Glutamatergic neuron (in vitro differentiated cells): ENCODE results near the gene NANOS2. TPM values are rescaled to one million over a fixed set of nuclear protein-coding genes. Genes with fewer than 3 reads are reported as not detected.

Source experiments
- DNase-seq: peaks from one replicate; pipeline ENCODE4 v3.0.0; 2022
- H3K27ac Mint-ChIP-seq: one replicate; pipeline ENCODE4 v1.8.0; 2020; ENCODE audit warnings: mild to moderate bottlenecking, mixed read lengths, inconsistent platforms; ENCODE audit not compliant: unreplicated experiment
- H3K27me3 Mint-ChIP-seq: one replicate; pipeline ENCODE4 v1.8.0; 2020; ENCODE audit warnings: mild to moderate bottlenecking, moderate library complexity, mixed read lengths, inconsistent platforms; ENCODE audit not compliant: unreplicated experiment
- H3K36me3 Mint-ChIP-seq: one replicate; pipeline ENCODE4 v1.8.0; 2020; ENCODE audit warnings: mild to moderate bottlenecking, mixed read lengths, inconsistent platforms; ENCODE audit not compliant: unreplicated experiment
- H3K4me1 Mint-ChIP-seq: one replicate; pipeline ENCODE4 v1.8.0; 2020; ENCODE audit warnings: mild to moderate bottlenecking, low read depth, mixed read lengths, inconsistent platforms; ENCODE audit not compliant: unreplicated experiment
- H3K4me3 Mint-ChIP-seq: one replicate; pipeline ENCODE4 v1.8.0; 2020; ENCODE audit warnings: mild to moderate bottlenecking, mixed read lengths, inconsistent platforms; ENCODE audit not compliant: unreplicated experiment
- H3K9me3 Mint-ChIP-seq: one replicate; pipeline ENCODE4 v1.8.0; 2020; ENCODE audit warnings: mild to moderate bottlenecking, moderate library complexity, mixed read lengths, inconsistent platforms; ENCODE audit not compliant: unreplicated experiment
- total RNA-seq: library from RNA; stranded (reverse); fragmentation: NEBNext Ultra II Directional; extraction: Animal tissue kit (Norgen Biotek cat#: 25700); gene quantifications from one replicate; pipeline ENCODE4 v1.2.1, GENCODE V29; 2021; ENCODE audit not compliant: unreplicated experiment
- TF ChIP-seq, protein P1 (sequence below): fragments of 200-600 bp; sonication (generic); IDR thresholded peaks from one replicate; pipeline ENCODE4 v1.5.0; 2021; ENCODE audit not compliant: partially characterized antibody, unreplicated experiment

Gene NANOS2
- total RNA-seq, 1 donor from 2014 or later, result not detected

DNA sequence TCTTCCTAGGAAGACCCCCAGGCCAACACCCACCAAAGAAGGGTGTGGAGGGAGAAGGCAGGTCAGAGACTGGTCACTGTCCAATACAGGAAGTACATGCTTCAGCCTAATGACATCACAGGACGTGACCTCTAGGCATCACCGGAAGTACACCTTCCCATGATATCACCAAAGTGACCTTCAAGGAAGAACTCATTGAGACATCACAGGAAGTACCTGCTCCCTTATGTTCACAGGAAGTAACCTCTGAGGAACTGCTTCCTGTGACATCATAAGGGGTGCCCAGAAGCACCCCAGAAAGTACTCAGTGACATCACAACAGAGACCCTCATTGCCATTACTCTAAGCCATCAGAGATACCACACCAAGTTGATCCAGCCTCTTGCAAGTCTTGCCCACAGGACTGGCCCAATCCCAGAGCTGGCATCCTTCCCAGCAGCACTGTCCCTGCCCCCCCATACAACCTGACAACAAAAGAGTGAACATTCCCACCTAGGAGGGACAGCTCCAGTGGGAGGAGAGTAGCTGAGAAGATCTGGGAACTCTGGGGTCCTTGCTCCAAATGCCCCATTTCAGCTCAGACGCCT lies 24.2 kb upstream of the NANOS2 start:
- H3K9me3 Mint-ChIP-seq, result peaks cover 12% of the 10 kb centered on the region
- DNase-seq, result no peak
- no peak overlapping the region for H3K27ac Mint-ChIP-seq
- TF ChIP-seq, protein P1, sequence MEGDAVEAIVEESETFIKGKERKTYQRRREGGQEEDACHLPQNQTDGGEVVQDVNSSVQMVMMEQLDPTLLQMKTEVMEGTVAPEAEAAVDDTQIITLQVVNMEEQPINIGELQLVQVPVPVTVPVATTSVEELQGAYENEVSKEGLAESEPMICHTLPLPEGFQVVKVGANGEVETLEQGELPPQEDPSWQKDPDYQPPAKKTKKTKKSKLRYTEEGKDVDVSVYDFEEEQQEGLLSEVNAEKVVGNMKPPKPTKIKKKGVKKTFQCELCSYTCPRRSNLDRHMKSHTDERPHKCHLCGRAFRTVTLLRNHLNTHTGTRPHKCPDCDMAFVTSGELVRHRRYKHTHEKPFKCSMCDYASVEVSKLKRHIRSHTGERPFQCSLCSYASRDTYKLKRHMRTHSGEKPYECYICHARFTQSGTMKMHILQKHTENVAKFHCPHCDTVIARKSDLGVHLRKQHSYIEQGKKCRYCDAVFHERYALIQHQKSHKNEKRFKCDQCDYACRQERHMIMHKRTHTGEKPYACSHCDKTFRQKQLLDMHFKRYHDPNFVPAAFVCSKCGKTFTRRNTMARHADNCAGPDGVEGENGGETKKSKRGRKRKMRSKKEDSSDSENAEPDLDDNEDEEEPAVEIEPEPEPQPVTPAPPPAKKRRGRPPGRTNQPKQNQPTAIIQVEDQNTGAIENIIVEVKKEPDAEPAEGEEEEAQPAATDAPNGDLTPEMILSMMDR, result no peak
- H3K4me3 Mint-ChIP-seq, result no peak overlapping the region
- H3K27me3 Mint-ChIP-seq, result peaks cover 3% of the 10 kb centered on the region
- peaks cover 5% of the 10 kb centered on the region for H3K4me1 Mint-ChIP-seq
- H3K36me3 Mint-ChIP-seq, result peaks cover 11% of the 10 kb centered on the region

DNA sequence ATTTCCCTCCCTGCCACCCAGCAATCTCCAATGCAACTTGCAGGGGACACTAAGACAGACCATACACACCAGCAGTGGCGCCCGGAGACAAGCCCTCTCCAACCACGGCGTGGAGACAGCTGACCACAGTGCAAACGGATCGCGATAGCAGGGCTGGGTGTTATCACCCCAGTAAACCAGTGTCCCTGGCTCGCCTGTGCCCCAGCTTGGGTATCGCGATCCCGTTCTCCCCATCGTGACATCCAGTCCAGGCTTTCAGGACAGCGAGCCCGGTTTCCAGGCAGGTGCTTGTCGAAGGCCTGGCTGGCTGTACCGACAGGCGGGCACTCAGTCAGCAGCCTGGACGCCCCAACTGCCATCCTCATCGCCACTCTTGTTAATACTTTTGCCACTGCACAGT lies 20.7 kb upstream of the NANOS2 start:
- TF ChIP-seq, protein P1, result no peak
- peaks cover 6% of the 10 kb centered on the region for H3K36me3 Mint-ChIP-seq
- H3K4me1 Mint-ChIP-seq, result peaks cover 7% of the 10 kb centered on the region
- no peak for DNase-seq
- peaks cover 13% of the 10 kb centered on the region for H3K9me3 Mint-ChIP-seq
- H3K4me3 Mint-ChIP-seq, result no peak overlapping the region
- no peak overlapping the region for H3K27ac Mint-ChIP-seq
- peaks cover 3% of the 10 kb centered on the region for H3K27me3 Mint-ChIP-seq

DNA sequence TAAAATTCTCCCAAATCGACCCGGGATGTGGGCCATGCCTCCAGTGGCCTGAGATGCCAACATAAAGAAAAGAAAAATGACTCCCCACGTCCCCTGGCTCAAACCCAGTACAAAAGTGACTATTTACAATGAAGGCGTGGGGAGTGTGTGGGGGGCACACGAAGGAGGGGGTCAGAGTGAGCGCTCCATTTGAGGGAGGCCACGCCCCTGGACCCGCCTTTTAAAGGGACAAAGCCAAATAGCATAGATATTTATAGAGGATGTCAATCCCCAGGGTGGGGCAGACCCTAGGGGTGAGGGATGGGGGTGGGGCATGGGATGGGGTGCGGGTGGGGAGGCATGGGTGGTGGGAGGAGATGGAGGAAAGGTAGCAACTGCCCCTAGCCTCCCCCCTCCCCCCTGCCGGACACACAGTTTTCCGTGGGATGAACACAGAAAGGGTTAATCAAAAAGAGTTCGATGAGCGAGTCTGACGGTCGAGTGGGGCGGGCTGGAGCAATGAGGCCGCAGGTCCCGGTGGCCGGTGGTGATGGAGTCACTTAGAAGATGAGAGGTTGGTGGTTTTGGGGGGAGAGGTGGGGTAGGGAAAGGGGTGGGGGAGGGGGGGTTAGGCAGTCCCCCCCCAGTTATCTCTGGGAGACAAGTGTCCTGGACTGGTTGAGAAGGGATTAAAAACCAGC lies 20.1 kb upstream of the NANOS2 start:
- peaks cover 12% of the 10 kb centered on the region for H3K9me3 Mint-ChIP-seq
- no peak overlapping the region for H3K4me3 Mint-ChIP-seq
- peaks cover 6% of the 10 kb centered on the region for H3K36me3 Mint-ChIP-seq
- no peak overlapping the region for H3K27ac Mint-ChIP-seq
- H3K27me3 Mint-ChIP-seq, result peaks cover 5% of the 10 kb centered on the region
- no peak for DNase-seq
- TF ChIP-seq, protein P1, result no peak
- H3K4me1 Mint-ChIP-seq, result peaks cover 7% of the 10 kb centered on the region

DNA sequence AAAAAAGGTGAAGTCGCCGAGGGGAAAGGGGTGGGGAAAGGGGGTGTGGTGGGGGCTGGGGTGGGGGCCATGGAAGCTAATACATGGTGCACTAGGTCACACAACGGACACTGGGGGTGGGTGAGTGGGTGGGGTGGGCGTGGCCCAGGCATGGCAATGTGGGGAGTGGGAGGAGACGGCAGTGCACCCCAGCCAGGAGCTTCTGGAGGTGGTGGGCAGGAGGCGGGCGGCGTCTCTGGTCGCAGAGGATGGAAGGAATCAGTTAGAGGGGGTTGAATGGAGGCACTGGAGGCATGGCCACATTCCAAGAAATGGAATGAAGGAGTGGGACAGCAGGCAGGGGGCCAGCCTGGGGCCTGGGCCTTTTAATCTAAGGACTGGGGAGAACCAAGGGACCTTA lies 19.2 kb upstream of the NANOS2 start:
- no peak overlapping the region for H3K27ac Mint-ChIP-seq

More for the DNA sequence above, 19.2 kb upstream of the NANOS2 start:
- TF ChIP-seq, protein P1, result no peak
- Mint-ChIP-seq H3K4me1 (peaks cover 5% of the 10 kb centered on the region), H3K9me3 (peaks cover 10% of the 10 kb centered on the region), H3K27me3 (peaks cover 5% of the 10 kb centered on the region), H3K36me3 (peaks cover 6% of the 10 kb centered on the region), H3K4me3 (no peak overlapping the region)
- DNase-seq, result no peak
